Brain microvascular endothelial cell (primary cell): Measurements from ENCODE around the gene FAM167B.

ENCODE experiments used
- DNase-seq: peaks from one replicate; pipeline ENCODE4 v3.0.0-alpha.2; 2020
- H3K27ac ChIP-seq: fragments of 250-450 bp; sonication (Bioruptor Pico); 2 replicates; pipeline ENCODE4 v1.5.1; 2020; ENCODE audit warnings: mild to moderate bottlenecking, moderate library complexity
- H3K27me3 ChIP-seq: fragments of 250-450 bp; sonication (Bioruptor Pico); replicated peaks from 2 replicates; pipeline ENCODE4 v1.5.1; 2020; ENCODE audit warnings: mild to moderate bottlenecking
- H3K36me3 ChIP-seq: fragments of 250-450 bp; sonication (Bioruptor Pico); replicated peaks from 2 replicates; pipeline ENCODE4 v1.5.1; 2020; ENCODE audit warnings: mild to moderate bottlenecking
- H3K4me3 ChIP-seq: 2 replicates; pipeline ENCODE4 v1.5.1; 2011; ENCODE audit warnings: low read depth, mild to moderate bottlenecking, control low read depth, low read length, moderate library complexity
- in situ Hi-C: cut with HindIII; loops from 2 replicates; pipeline ENCODE4 v1.10.0; 2017; ENCODE audit warnings: low sequenced_read_pairs, low pct_ligation_motif_present
- TF ChIP-seq, protein P1 (sequence below): IDR thresholded peaks from 2 replicates; pipeline ENCODE4 v1.5.1; 2011; ENCODE audit warnings: low read depth, mild to moderate bottlenecking, moderate library complexity, low read length, control low read depth, inconsistent platforms; ENCODE audit errors: missing control alignments

The FAM167B gene

GRCh38 chr1:32221581-32221979 is 25.4 kb upstream of the FAM167B start:
- in situ Hi-C loops, result no loop called here

DNA sequence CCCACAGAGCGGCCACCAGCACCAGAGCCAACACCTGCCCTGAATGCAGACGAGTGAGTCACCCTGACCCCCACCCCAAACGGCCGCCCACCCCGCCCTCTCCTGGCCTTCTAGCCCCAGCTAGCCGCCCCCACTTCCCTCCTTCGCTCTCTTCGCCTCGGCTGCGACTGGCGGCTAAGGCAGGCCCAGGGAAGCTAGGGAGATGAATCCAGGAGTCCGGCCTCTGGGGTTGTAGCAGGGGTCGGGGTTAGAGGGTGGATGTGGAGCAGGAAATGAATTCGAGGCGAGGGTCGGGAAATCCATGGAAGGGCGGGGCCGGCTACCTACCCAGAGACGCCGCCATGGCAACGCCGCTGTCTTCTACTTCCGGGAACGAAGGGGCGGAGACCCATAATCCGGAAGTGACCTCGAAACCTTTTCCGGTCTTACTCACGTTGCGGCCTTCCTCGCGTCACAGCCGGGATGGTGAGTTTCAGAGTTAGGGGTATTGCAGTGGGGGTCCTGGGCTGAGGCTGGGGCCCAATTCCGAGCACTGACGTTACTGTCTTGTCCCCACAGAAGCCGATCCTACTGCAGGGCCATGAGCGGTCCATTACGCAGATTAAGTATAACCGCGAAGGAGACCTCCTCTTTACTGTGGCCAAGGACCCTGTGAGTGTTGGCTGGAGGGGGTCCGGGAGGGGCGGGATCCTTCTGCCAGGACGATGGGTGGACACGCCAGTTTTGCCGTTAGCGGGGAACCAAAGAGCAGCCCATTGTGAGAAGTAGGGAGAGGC is 24.9 kb upstream of the FAM167B start, which contains the start of the genes EIF3I and TMEM234:
Gene EIF3I (plus strand): TSS at position 428 of the 776 bp plus-strand sequence. CDS start 35 bp downstream, at position 463.
Gene TMEM234 (minus strand): TSS at position 374 of the 776 bp plus-strand sequence. CDS start 31 bp downstream, at position 343.
- Histone ChIP-seq H3K36me3 (peaks cover 22% of the 10 kb centered on the region), H3K27me3 (no peaks in the 10 kb centered on the region), H3K4me3 (peak within 1 kb of the TSS; percentile 95), H3K27ac (peak within 1 kb of the TSS; percentile 93)
- DNase-seq, result peak; percentile 90
- in situ Hi-C loops, result no loop called here
- TF ChIP-seq, protein P1, sequence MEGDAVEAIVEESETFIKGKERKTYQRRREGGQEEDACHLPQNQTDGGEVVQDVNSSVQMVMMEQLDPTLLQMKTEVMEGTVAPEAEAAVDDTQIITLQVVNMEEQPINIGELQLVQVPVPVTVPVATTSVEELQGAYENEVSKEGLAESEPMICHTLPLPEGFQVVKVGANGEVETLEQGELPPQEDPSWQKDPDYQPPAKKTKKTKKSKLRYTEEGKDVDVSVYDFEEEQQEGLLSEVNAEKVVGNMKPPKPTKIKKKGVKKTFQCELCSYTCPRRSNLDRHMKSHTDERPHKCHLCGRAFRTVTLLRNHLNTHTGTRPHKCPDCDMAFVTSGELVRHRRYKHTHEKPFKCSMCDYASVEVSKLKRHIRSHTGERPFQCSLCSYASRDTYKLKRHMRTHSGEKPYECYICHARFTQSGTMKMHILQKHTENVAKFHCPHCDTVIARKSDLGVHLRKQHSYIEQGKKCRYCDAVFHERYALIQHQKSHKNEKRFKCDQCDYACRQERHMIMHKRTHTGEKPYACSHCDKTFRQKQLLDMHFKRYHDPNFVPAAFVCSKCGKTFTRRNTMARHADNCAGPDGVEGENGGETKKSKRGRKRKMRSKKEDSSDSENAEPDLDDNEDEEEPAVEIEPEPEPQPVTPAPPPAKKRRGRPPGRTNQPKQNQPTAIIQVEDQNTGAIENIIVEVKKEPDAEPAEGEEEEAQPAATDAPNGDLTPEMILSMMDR, result no peak

More at GRCh38 chr1:32221581-32221979, 25.4 kb upstream of the FAM167B start:
- Histone ChIP-seq H3K27me3 (no peaks in the 10 kb centered on the region), H3K27ac (peak overlapping the region; percentile 93), H3K36me3 (peaks cover 21% of the 10 kb centered on the region), H3K4me3 (peak overlapping the region; percentile 95)
- DNase-seq, result no peak
- TF ChIP-seq, protein P1, result no peak

- in situ Hi-C loops, result no loop called here
- H3K27me3 ChIP-seq, result no peaks in the 10 kb centered on the region
- TF ChIP-seq, protein P1, result peak; percentile 28
- no peak overlapping the region for H3K4me3 ChIP-seq
- peaks cover 35% of the 10 kb centered on the region for H3K36me3 ChIP-seq
- peak; percentile 33 for DNase-seq
- H3K27ac ChIP-seq, result no peak overlapping the region
These were observed 23.3 kb upstream of the FAM167B start for GRCh38 chr1:32223683-32224082.

DNA sequence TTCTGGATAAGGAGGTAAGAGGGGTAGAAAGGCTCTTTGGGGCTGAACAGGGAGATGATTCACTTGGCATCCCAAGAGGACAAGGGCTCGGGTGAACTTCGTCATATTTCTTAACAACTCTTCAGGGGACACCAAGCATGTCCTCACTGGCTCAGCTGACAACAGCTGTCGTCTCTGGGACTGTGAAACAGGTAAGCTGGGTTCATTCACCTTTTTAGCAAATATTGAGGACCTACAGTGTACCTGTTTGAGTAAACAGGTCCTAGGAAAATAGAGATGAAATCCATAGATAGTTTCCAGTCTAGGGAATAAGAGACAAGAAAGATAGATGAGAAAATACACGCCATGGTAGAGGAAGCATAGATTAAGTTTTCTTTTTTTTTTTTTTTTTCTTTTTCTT is 22.7 kb upstream of the FAM167B start:
- peaks cover 41% of the 10 kb centered on the region for H3K36me3 ChIP-seq
- no peak overlapping the region for H3K4me3 ChIP-seq
- no peaks in the 10 kb centered on the region for H3K27me3 ChIP-seq
- DNase-seq, result no peak
- in situ Hi-C loops, result no loop called here
- TF ChIP-seq, protein P1, result no peak
- H3K27ac ChIP-seq, result no peak overlapping the region

GRCh38 chr1:32228771-32229170 is 18.3 kb upstream of the FAM167B start:
- Histone ChIP-seq H3K4me3 (no peak overlapping the region), H3K27me3 (no peaks in the 10 kb centered on the region), H3K27ac (no peak overlapping the region), H3K36me3 (peaks cover 63% of the 10 kb centered on the region)
- TF ChIP-seq, protein P1, result no peak
- DNase-seq, result no peak
- in situ Hi-C loops, result no loop called here
